ENCODE measurements around the gene HIGD2B.
A peak's percentile ranks its signal among the peaks of the same experiment; 100 is the strongest.
"Not testable (repeated sequence)": the region's sequence is repeated elsewhere in the genome, so short reads cannot be mapped to it uniquely, and the experiment has no call there.

Gene HIGD2B

DNA sequence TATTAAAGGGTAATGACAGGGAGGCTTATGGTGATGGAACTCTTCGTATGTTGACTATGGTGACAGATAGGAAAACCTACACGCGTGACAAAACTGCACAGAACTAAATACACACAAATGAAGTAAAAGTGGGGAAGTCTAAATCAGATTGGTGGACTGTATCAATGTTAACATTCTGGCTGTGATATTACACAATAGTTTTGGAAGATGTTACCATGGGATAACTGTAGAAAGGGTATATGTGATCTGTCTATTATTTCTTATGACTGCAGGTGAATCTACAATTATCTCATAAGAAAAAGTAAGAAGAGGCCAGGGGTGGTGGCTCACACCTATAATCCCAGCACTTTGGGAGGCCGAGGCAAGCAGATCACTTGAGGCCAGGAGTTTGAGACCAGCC lies 9.1 kb downstream of the HIGD2B start:
- no peak for DNase-seq (ENCODE audit: low read depth in 2 of 2)

DNA sequence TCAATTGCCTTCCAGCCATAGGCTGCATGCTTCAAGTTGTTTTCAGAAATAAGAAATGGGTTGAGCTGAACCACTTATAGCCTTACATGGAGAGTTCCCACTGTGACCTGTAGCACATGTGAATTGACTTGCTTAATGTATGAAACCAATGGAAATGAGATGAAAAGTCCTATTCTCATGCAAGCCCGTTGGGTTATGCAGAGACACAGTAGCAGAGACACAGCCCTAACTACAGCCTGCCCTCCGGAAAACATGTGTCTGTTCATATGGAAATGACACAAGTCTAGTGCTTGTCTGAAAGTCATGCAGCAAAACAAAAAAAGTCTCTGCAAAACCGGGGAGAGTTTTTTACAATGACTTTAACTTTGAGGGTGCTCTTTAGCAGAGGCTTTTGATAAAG lies 14.5 kb downstream of the HIGD2B start:
- DNase-seq (ENCODE audit: low read depth in 2 of 2): no peak

DNA sequence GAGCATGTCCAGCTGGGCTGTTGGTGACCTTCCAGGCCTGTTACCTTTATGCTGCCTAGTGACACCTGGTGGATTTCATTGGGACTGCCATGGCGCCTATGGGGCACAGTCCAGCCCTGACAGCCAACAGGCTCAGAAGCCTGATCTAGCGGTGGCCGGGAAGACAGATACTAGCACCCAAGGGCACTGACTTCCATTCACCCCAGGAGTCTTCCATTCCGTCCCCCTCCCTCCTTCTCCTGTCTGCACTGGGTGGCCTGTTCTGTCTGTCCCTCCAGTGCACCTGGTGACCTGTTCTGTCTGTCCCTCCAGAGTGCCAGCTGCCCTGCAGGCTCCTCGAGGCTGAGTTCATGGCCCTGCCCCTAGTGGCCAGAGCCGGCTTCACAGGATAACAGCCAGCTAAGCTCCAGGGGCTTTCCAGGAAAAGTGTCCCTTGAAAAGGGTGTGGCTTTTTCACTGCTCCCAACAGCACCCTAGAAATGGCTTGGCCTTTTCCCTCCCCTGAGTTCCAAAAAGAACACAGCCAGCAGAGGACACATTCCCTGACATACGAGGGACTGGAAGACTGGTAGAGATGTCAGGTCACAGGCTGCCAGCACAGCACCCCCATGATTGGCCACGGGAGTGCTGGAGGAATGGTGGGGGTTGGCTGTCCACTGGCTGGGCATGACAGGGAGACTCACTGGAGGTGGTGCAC lies 15.2 kb downstream of the HIGD2B start:
- not testable (repeated sequence) for DNase-seq (ENCODE audit: low read depth in 2 of 2)

DNA sequence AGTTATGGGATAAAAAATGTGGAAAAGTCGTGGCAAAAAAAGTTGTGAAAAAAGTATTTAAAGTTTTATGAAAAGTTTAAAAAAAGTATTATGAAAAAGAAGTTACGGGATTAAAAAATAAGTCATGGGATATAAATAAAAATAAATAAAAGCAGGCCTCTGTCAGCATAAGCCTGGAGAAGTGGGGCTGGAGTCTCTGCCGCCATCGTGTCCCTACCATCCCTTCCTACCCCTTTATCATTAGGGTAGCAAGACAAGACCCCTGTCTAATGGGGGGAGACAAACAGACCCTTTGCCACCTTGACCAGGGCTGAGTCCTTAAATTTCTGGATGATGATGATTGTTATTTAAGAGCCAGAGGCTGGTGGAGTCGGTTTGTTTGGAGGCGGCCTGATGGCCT lies 16.2 kb downstream of the HIGD2B start:
- DNase-seq (ENCODE audit: low read depth in 2 of 2): not testable (repeated sequence)

DNA sequence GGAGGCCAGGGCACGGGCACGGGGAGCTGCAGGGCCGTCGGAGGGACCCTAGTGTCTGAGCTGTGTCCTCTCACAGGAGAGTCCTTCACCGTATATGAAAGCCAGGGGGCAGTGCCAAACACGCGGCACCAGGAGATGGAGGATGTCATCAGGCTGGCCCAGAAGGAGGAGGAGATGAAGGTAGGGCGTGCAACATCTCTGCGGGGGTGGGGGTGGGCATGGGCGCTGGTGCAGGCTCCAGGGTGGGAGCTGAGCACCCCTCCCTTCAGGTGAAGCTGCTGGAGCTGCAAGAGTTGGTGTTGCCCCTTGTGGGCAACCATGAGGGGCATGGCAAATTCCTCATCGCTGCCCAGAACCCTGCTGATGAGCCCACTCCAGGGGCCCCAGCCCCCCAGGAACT lies 20.3 kb downstream of the HIGD2B start:
- not testable (repeated sequence) for DNase-seq (ENCODE audit: low read depth in 2 of 2)

DNA sequence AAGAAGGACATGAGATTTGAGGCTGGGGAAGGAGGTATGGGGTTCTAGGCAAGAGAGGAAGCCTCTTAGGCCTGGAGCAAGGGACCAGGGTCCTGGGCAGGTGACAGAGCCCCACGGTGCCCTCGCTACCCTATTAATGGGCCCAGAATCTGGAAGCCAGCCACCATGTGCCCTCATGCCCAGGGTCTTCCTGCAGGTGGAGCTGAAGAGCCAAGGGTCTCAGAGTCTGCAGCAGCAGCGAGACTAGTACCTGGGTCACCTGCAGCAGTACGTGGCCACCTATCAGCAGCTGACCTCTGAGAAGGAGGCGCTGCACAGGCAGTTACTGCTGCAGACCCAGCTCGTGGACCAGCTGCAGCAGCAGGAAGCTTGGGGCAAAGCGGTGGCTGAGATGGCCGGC lies 22.1 kb downstream of the HIGD2B start:
- not testable (repeated sequence) for DNase-seq (ENCODE audit: low read depth in 2 of 2)

DNA sequence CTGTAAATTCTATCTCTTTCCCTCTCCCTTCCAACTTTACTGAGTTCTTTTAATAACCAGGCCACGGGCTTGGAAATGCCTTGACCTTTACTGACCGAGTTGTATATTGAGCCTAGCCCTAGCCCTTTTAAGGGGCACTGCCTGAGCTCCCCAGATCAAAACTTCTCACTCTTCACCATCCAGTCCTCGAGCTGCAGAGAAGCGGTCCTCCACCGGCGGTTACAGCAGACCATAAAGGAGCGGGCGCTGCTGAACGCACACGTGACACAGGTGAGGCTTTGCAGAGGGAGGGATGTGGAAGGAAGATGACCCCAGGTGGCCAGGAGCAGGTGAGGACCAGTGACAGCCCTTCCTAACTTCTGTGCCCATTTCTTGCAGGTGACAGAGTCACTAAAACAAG lies 24.9 kb downstream of the HIGD2B start:
- not testable (repeated sequence) for DNase-seq (ENCODE audit: low read depth in 2 of 2)

DNA sequence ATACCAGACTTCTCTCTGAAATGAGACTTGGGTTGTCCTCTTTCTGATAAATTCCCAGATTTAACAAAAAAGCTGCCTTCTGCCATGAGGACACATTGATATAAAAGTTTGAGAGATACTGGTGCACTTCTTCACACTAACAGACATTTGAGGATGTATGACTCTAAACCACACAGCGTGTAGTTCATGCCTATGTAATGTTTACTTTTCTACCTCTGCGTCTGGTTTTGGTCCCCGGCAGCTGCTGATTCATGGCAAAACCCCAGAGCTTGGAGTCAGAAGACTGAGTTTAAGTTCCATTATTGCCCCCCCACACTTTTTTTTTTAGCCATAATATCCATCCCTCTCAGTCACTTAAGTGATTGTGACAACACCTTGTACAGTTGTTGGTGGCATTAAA lies 30.0 kb downstream of the HIGD2B start:
- not testable (repeated sequence) for DNase-seq (ENCODE audit: low read depth in 2 of 2)

DNA sequence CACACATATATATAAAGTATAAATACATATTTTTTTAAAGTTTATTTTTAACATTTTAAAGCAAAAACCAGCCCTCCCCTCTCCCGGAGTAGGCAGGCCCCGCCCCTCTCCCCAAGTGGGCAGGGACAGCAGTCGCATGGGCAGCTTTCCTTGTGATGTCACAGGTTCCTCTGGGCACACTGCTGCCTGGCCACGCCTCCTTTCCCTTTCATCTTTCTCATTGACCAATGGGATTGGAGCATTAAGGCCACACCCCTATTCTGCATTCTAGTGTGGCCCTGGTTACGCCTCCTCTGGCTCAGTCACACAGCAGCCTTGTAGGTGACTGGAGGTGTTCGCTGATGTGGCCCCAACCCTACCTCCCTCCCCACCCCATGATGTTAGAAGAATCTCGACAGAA lies 31.6 kb downstream of the HIGD2B start, which contains the start of gene GOLGA6B:
TSS of gene GOLGA6B (plus strand) at position 301 of the 400 bp plus-strand sequence. CDS start at position 342, 41 bp downstream.
- not testable (repeated sequence) for DNase-seq (ENCODE audit: low read depth in 2 of 2)

DNA sequence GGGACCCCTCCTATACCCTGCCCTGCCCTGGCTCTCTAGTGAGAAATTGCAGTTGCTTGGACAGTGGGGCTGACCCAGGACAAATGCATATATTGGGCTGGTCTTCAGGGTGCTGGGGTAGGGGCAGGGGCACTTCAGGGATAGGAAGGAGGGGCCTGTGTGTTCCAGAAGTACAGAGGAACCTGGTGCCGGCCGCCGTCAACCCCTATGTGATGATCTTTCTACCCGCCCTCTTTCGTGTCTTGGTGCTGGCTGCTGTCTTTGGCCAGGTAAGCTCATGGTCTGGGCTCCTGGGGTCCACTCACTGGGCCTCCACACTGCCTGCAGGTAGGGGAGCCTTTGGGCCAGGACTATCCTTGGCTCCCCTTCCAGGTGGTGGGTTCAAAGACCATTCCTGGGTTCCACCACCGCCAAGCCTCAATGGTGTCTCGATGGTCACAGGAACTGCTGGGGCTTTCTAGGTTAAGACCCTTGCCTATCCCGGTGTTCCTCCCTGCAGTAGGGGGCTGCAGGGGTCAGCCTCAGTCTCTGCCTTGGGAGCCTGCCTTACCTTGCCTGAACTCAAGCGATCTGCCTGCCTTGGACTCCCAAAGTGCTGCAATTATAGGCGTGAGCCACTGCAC lies 37.2 kb downstream of the HIGD2B start:
- not testable (repeated sequence) for DNase-seq (ENCODE audit: low read depth in 2 of 2)

DNA sequence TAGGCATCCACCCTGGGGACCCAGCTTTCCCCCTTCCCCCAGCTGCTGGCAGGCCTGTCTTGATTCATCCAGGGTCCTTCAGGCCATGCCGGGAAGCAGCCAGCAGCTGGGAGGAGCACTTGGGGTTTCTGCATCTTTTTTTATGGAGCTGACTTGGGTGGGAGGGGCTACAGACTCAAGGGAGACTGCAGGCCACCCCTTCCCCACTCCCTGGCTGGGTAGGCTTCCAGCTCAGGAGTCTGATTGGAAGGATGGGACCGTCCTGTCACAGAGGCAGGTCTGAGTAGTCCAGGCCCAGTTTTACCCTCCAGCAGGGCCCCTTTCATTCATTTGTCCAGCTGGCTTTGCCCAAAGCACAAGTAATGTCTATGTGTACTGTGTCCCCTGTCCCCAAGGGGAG lies 43.7 kb downstream of the HIGD2B start:
- not testable (repeated sequence) for DNase-seq (ENCODE audit: low read depth in 2 of 2)

DNA sequence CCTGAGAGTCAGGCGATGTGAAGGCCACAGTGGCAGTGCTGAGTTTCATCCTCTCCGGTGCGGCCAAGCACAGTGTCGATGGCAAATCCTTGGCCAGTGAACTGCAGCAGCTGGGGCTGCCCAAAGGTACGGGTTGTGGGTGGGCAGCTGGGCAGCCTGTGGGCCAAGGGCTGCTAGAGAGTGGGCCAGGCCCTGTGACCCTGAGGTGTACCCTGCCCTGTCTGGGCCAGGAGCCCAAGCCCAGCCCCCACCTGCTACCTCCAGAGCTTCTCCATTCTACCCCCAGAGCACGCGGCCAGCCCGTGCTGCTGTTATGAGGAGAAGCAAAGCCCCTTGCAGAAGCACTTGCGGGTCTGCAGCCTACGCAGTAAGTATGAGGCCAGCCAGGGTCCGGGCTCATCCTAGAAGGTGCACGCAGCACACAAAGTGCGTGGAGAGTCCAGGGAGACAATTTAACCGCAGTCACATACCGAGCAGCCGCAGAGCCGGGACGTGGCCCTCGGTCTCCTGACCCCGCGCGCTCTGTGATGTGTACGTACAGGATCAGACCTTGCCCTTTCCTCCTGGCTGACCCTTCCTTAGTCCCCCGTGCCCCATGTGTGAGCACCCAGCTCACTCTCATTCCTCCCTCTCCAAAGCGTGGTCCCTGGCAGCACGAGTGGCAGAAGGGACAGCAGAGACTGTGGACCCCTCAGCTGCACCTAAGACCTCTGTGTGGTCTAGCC lies 46.1 kb downstream of the HIGD2B start:
- DNase-seq (ENCODE audit: low read depth in 2 of 2): not testable (repeated sequence)

DNA sequence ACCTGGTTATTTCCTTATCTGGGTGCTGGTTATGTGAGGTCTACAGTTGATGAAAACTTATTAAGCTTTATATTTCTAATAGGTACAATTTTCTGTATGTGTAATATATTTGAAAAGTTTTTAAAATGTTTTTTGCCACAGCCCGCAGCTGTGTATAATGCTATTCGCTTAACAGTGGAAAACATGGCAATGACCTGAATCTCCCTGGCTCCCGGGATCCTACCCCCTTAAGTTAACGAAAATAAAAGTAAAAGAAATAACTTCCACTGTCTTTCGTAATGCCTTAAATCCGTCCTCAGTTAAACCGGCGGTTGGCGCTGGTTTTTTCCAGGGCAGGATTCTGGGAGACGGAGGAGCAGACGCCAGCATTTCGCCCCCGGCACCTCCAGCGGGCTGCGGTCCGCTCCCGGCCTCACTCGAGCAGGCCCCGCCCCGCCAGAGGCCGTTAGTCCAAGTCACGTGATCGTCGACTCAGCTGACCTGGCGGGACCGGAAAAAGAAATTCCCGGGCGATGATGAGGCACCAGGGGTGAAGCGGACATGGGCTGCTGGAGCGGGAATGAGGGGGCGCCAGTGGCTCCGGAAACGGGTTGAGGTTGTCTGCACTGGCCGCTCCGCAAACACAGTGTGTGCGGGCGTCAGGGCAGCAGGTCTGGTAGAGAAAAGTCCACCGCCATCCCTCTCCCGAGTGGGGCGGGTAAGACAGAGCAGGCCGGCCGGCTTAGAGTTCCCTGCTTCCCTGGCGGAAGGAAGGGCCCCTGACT lies 49.3 kb downstream of the HIGD2B start:
- peak; percentile 45 to 50 for DNase-seq (ENCODE audit: low read depth in 2 of 2)

DNA sequence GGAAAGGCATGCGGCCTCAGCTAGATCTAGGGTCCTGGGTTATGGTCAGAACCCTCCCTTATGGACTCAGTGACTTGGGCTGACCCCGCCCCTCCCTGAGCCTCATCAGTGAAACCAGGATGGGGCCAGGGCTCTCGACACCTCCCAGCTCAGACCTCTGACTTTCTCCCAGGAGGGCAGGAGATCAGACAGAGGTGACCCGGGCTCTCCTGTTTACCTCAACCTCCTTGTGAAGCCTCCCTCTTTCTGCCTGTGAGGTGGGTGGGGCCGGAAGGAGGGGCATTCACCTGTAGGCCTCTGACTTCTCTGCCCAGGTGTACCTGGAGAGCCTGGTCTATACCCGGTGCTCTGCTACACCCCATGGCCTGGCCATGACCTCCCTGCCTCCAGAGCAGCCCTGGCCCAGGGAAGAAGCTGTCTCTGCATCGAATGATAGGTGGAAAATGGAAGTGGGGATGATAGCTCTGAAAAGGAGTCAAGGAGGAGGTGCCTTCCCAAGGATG lies 56.9 kb downstream of the HIGD2B start:
- DNase-seq (ENCODE audit: low read depth in 2 of 2): not testable (repeated sequence)

DNA sequence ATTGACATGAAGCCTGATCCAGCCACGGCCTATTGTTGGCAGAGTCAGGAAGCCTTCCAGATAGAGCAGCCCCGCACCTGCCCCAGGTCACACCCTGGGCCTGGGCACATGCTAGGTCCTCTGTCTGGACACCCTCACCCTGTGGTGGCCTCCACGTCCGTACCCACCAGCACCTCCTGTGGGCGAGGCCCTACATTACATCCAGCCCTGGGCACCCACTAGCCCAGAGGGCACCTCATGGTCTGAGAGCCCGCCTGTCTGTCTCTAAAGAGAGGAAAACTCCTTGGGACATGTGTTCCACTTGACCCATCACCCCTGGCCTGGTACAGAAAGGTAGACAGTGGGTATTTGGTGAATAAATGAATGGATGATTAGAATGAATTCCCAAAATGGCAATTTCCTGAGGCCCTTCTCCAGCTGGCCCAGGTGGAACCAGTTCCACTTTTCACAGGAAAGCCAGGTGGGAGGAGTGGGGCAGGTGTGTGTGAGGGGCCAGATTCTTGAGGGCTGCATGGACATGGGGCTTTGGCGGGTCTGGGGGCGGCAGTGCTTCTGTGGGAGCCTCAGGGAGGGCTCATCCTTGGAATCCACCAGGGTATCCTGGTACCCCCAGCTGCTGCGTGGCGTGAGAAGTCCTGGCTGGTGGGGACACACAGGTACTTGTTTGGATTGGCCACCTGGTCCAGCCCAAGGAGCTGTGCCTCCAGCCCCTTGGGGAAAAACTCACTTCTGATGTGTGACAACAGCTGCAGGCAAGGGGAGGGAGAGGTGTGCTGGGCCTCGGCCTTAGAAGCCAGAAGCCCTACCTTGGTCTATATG lies 57.5 kb downstream of the HIGD2B start:
- DNase-seq (ENCODE audit: low read depth in 2 of 2): not testable (repeated sequence)

DNA sequence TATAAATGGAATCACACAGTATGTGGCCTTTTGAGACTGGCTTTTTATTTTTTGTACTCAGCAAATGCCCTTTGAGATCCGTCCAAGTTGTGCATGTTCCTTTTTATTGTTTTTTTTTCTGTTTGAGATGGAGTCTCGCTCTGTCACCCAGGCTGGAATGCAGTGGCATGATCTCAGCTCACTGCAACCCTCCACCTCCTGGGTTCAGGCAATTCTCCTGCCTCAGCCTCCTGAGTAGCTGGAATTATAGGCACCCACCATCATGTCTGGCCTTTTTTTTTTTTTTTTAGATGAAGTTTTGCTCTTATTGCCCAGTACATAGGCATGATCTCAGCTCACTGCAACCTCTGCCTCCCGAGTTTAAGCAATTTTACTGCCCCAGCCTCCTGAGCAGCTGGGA lies 59.8 kb downstream of the HIGD2B start:
- DNase-seq (ENCODE audit: low read depth in 2 of 2): not testable (repeated sequence)
